ENCODE measurements around the gene F2R.

F2R gene

GRCh38 chr5:76690704-76691466 is 25.0 kb upstream of the F2R start:
- Histone ChIP-seq H3K4me1 (ENCODE audit: control insufficient read depth, insufficient read depth, low read depth, low read length) (peaks cover 9% of the 10 kb centered on the region), H2AK5ac (ENCODE audit: low read length, severe bottlenecking) (peak overlapping the region; percentile 100)

GRCh38 chr5:76691467-76692273 is 24.3 kb upstream of the F2R start:
- Histone ChIP-seq H3K79me1 (replicated peaks; ENCODE audit: low read length, poor library complexity, severe bottlenecking) (no peaks in the 10 kb centered on the region), H3K4ac (ENCODE audit: low read depth in 1 of 2, low read length in 2 of 2) (peak overlapping the region in 1 of 2 experiments; percentile 62), H2AFZ (ENCODE audit: low read depth, low read length) (no peak overlapping the region), H3K4me1 (ENCODE audit: control insufficient read depth, insufficient read depth, low read depth, low read length) (peaks cover 9% of the 10 kb centered on the region), H4K91ac (ENCODE audit: low read length) (peak overlapping the region; percentile 34), H3K27me3 (ENCODE audit: control insufficient read depth in 1 of 2, insufficient read depth in 1 of 2, low read length in 2 of 2) (no peaks in the 10 kb centered on the region), H3K4me3 (ENCODE audit: insufficient read depth in 1 of 2, low read depth in 1 of 2, low read length in 2 of 2) (no peak overlapping the region), H3K36me3 (ENCODE audit: control insufficient read depth in 1 of 2, insufficient read depth in 2 of 2, low read depth in 1 of 2, low read length in 2 of 2) (no peaks in the 10 kb centered on the region), H2BK12ac (ENCODE audit: low read length in 2 of 2) (peak overlapping the region; percentile 34 to 69), H4K8ac (ENCODE audit: low read length) (no peak overlapping the region), H3K9me3 (ENCODE audit: control insufficient read depth, low read length) (no peaks in the 10 kb centered on the region), H3K18ac (ENCODE audit: low read depth in 1 of 2, low read length in 2 of 2) (no peak overlapping the region), H3K4me2 (ENCODE audit: low read length, poor library complexity, severe bottlenecking) (no peak overlapping the region), H2AK5ac (ENCODE audit: low read length, severe bottlenecking) (no peak overlapping the region), H3K14ac (ENCODE audit: low read length in 2 of 2) (no peak overlapping the region), H2BK120ac (ENCODE audit: low read depth, low read length) (peak overlapping the region; percentile 71), H2BK15ac (ENCODE audit: low read depth, poor library complexity, severe bottlenecking) (no peak overlapping the region), H2BK5ac (ENCODE audit: low read depth, low read length, poor library complexity, severe bottlenecking) (peak overlapping the region; percentile 21), H3K27ac (ENCODE audit: low read length, poor library complexity, severe bottlenecking) (peak overlapping the region; percentile 97), H3K9ac (ENCODE audit: low read length) (peak overlapping the region; percentile 45), H3K23ac (ENCODE audit: low read length in 2 of 2) (no peak overlapping the region)
- WGBS = 45% methylated on average over 4 of the region's 5 CpGs
- peak; percentile 80 for DNase-seq

More at GRCh38 chr5:76690704-76691466, 25.0 kb upstream of the F2R start:
- Histone ChIP-seq H2BK15ac (ENCODE audit: low read depth, poor library complexity, severe bottlenecking) (no peak overlapping the region), H3K36me3 (ENCODE audit: control insufficient read depth in 1 of 2, insufficient read depth in 2 of 2, low read depth in 1 of 2, low read length in 2 of 2) (no peaks in the 10 kb centered on the region), H2BK12ac (ENCODE audit: low read length in 2 of 2) (peak overlapping the region; percentile 99 to 100), H3K79me1 (replicated peaks; ENCODE audit: low read length, poor library complexity, severe bottlenecking) (no peaks in the 10 kb centered on the region), H2AFZ (ENCODE audit: low read depth, low read length) (no peak overlapping the region), H3K27me3 (ENCODE audit: control insufficient read depth in 1 of 2, insufficient read depth in 1 of 2, low read length in 2 of 2) (no peaks in the 10 kb centered on the region), H3K9me3 (ENCODE audit: control insufficient read depth, low read length) (no peaks in the 10 kb centered on the region), H4K8ac (ENCODE audit: low read length) (peak overlapping the region; percentile 99), H3K14ac (ENCODE audit: low read length in 2 of 2) (peak overlapping the region in 1 of 2 experiments; percentile 83), H3K4me3 (ENCODE audit: insufficient read depth in 1 of 2, low read depth in 1 of 2, low read length in 2 of 2) (peak overlapping the region in 1 of 2 experiments; percentile 19), H3K4me2 (ENCODE audit: low read length, poor library complexity, severe bottlenecking) (no peak overlapping the region), H3K4ac (ENCODE audit: low read depth in 1 of 2, low read length in 2 of 2) (peak overlapping the region; percentile 99), H3K9ac (ENCODE audit: low read length) (peak overlapping the region; percentile 45), H2BK5ac (ENCODE audit: low read depth, low read length, poor library complexity, severe bottlenecking) (peak overlapping the region; percentile 97), H4K91ac (ENCODE audit: low read length) (peak overlapping the region; percentile 100), H3K23ac (ENCODE audit: low read length in 2 of 2) (no peak overlapping the region), H3K27ac (ENCODE audit: low read length, poor library complexity, severe bottlenecking) (peak overlapping the region; percentile 97), H2BK120ac (ENCODE audit: low read depth, low read length) (peak overlapping the region; percentile 93), H3K18ac (ENCODE audit: low read depth in 1 of 2, low read length in 2 of 2) (peak overlapping the region; percentile 97 to 100)
- DNase-seq = peak; percentile 77
- WGBS = 65% methylated on average over 6 of the region's 7 CpGs

GRCh38 chr5:76692274-76692540 is 23.7 kb upstream of the F2R start:
- WGBS = 99% methylated on average over 6 of the region's 6 CpGs
- Histone ChIP-seq H3K27me3 (ENCODE audit: control insufficient read depth in 1 of 2, insufficient read depth in 1 of 2, low read length in 2 of 2) (no peaks in the 10 kb centered on the region), H3K14ac (ENCODE audit: low read length in 2 of 2) (no peak overlapping the region), H2AFZ (ENCODE audit: low read depth, low read length) (no peak overlapping the region), H3K23ac (ENCODE audit: low read length in 2 of 2) (no peak overlapping the region), H2AK5ac (ENCODE audit: low read length, severe bottlenecking) (no peak overlapping the region), H3K4ac (ENCODE audit: low read depth in 1 of 2, low read length in 2 of 2) (peak overlapping the region in 1 of 2 experiments; percentile 62), H2BK12ac (ENCODE audit: low read length in 2 of 2) (peak overlapping the region; percentile 34 to 46), H2BK5ac (ENCODE audit: low read depth, low read length, poor library complexity, severe bottlenecking) (peak overlapping the region; percentile 21), H4K91ac (ENCODE audit: low read length) (no peak overlapping the region), H3K4me2 (ENCODE audit: low read length, poor library complexity, severe bottlenecking) (no peak overlapping the region), H3K9me3 (ENCODE audit: control insufficient read depth, low read length) (no peaks in the 10 kb centered on the region), H4K8ac (ENCODE audit: low read length) (no peak overlapping the region), H3K27ac (ENCODE audit: low read length, poor library complexity, severe bottlenecking) (peak overlapping the region; percentile 76), H3K36me3 (ENCODE audit: control insufficient read depth in 1 of 2, insufficient read depth in 2 of 2, low read depth in 1 of 2, low read length in 2 of 2) (no peaks in the 10 kb centered on the region), H3K4me1 (ENCODE audit: control insufficient read depth, insufficient read depth, low read depth, low read length) (peaks cover 9% of the 10 kb centered on the region), H3K4me3 (ENCODE audit: insufficient read depth in 1 of 2, low read depth in 1 of 2, low read length in 2 of 2) (no peak overlapping the region), H3K79me1 (replicated peaks; ENCODE audit: low read length, poor library complexity, severe bottlenecking) (no peaks in the 10 kb centered on the region), H2BK15ac (ENCODE audit: low read depth, poor library complexity, severe bottlenecking) (no peak overlapping the region), H3K9ac (ENCODE audit: low read length) (peak overlapping the region; percentile 45), H2BK120ac (ENCODE audit: low read depth, low read length) (peak overlapping the region; percentile 71), H3K18ac (ENCODE audit: low read depth in 1 of 2, low read length in 2 of 2) (no peak overlapping the region)
- DNase-seq = no peak

GRCh38 chr5:76692651-76693050 is 23.3 kb upstream of the F2R start:
- Histone ChIP-seq H2BK120ac (ENCODE audit: low read depth, low read length) (peak overlapping the region; percentile 50), H3K36me3 (ENCODE audit: control insufficient read depth in 1 of 2, insufficient read depth in 2 of 2, low read depth in 1 of 2, low read length in 2 of 2) (no peaks in the 10 kb centered on the region), H3K27me3 (ENCODE audit: control insufficient read depth in 1 of 2, insufficient read depth in 1 of 2, low read length in 2 of 2) (no peaks in the 10 kb centered on the region), H3K9me3 (ENCODE audit: control insufficient read depth, low read length) (no peaks in the 10 kb centered on the region), H2BK5ac (ENCODE audit: low read depth, low read length, poor library complexity, severe bottlenecking) (no peak overlapping the region), H2BK15ac (ENCODE audit: low read depth, poor library complexity, severe bottlenecking) (no peak overlapping the region), H2BK12ac (ENCODE audit: low read length in 2 of 2) (peak overlapping the region; percentile 57 to 90), H3K4me3 (ENCODE audit: insufficient read depth in 1 of 2, low read depth in 1 of 2, low read length in 2 of 2) (no peak overlapping the region), H4K8ac (ENCODE audit: low read length) (peak overlapping the region; percentile 35), H4K91ac (ENCODE audit: low read length) (peak overlapping the region; percentile 60), H2AK5ac (ENCODE audit: low read length, severe bottlenecking) (peak overlapping the region; percentile 37), H3K14ac (ENCODE audit: low read length in 2 of 2) (no peak overlapping the region), H3K23ac (ENCODE audit: low read length in 2 of 2) (no peak overlapping the region), H3K27ac (ENCODE audit: low read length, poor library complexity, severe bottlenecking) (peak overlapping the region; percentile 76), H3K9ac (ENCODE audit: low read length) (no peak overlapping the region), H3K4me2 (ENCODE audit: low read length, poor library complexity, severe bottlenecking) (no peak overlapping the region), H3K4me1 (ENCODE audit: control insufficient read depth, insufficient read depth, low read depth, low read length) (peaks cover 7% of the 10 kb centered on the region), H3K18ac (ENCODE audit: low read depth in 1 of 2, low read length in 2 of 2) (peak overlapping the region; percentile 61 to 77), H3K79me1 (replicated peaks; ENCODE audit: low read length, poor library complexity, severe bottlenecking) (no peaks in the 10 kb centered on the region), H3K4ac (ENCODE audit: low read depth in 1 of 2, low read length in 2 of 2) (peak overlapping the region; percentile 54 to 60), H2AFZ (ENCODE audit: low read depth, low read length) (no peak overlapping the region)
- 90% methylated on average over 3 of the region's 3 CpGs for WGBS
- DNase-seq = no peak

Data from mesenchymal stem cell (in vitro differentiated cells and primary cell).